ENCODE measurements around the gene SETBP1.

DNA sequence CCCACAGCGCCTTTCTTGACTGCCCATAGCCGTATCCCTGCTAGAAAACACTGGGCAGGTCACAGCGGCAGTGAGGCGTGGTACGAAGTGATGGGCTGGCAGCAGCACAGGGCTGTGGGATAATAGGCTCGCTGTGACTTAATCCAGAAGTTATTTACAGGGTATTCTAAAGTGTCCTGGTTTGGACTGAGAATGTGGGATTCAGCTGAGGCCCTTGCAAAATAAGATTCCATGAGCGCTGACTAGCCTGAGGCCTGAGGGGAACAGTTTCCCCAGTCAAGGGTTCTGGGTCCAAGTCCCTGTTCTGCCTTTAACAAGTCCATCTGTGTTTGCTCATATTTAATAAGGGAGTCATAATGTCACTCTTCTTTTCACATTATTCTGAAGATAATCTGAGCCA, 34.6 kb downstream of the SETBP1 start:
- TF ChIP-seq, protein P1, sequence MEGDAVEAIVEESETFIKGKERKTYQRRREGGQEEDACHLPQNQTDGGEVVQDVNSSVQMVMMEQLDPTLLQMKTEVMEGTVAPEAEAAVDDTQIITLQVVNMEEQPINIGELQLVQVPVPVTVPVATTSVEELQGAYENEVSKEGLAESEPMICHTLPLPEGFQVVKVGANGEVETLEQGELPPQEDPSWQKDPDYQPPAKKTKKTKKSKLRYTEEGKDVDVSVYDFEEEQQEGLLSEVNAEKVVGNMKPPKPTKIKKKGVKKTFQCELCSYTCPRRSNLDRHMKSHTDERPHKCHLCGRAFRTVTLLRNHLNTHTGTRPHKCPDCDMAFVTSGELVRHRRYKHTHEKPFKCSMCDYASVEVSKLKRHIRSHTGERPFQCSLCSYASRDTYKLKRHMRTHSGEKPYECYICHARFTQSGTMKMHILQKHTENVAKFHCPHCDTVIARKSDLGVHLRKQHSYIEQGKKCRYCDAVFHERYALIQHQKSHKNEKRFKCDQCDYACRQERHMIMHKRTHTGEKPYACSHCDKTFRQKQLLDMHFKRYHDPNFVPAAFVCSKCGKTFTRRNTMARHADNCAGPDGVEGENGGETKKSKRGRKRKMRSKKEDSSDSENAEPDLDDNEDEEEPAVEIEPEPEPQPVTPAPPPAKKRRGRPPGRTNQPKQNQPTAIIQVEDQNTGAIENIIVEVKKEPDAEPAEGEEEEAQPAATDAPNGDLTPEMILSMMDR (IDR thresholded peaks at IDR 0.05): no peak
- TF ChIP-seq POLR2A (IDR thresholded peaks at IDR 0.05): no peak
